ENCODE measurements around the gene MORN1.
"Not testable (repeated sequence)": the region's sequence is repeated elsewhere in the genome, so short reads cannot be mapped to it uniquely, and the experiment has no call there.

MORN1 gene

DNA sequence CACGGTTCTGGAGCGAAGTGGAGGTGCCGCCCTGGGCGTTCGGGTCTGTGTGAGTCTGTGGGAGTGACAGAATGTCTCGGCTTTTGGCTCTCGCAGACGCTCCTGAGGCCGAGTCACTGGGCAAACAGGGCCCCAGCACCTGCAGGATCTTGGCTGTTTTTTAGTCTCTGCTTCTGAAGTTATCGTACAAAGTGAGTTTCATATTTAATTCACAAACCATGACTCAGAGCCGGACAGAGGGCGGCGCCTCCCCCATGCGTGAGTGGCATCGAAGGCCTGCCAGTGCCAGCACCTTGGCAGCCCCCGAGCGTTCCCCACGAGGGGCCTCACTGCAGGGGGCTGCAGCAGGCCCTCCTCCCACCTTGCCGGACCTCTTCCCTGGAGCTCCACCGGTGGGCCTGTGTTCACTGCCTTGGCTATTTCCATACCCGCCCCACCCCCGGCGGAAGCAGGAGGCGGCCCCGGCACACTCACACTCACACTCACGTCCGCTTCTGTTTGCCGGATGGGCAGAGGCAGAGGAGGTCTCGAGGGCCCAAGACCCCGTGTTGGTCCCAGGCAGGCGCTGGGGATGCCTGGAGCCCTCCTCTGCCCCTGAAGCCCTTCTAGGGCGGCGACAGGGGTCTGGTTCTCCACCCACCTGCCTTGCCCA, 56.3 kb downstream of the MORN1 start:
- no peak for FAIRE-seq

DNA sequence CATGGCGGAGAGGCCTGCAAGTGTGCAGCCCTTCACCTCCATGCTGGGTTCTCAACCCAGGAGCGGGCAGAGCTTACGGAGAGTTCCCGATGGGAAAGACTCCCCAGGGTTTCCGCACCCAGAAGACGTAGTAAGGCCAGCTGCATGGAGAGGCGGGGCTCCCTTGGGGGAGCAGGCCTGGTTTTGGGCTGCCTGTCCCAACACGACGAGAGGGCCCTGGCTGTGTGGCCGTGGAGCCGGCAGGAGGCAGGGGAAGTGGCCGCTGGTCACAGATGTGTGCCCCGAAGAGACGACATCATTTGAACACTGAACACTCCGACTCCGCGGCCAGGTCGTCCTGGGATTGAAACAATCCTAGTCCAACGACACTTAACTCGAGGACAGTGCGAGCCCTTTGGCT, 57.0 kb downstream of the MORN1 start:
- no peak for FAIRE-seq

DNA sequence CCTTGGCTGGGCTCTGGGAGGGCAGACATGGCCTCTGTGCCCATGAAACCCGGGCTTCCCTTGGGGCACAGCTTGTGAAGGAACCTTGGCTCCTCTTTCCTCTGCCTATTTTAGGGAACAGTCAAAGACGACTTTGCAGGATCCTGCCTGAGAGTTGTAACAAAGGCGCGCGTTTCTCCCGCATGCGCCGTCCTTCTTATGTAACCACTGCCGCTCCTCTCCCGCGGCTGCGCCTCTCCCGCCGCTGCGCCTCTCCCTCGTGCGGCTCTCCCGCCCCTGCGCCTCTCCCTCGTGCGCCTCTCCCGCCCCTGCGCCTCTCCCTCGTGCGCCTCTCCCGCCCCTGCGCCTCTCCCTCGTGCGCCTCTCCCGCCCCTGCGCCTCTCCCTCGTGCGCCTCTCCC, 59.8 kb downstream of the MORN1 start:
- FAIRE-seq, result not testable (repeated sequence)

DNA sequence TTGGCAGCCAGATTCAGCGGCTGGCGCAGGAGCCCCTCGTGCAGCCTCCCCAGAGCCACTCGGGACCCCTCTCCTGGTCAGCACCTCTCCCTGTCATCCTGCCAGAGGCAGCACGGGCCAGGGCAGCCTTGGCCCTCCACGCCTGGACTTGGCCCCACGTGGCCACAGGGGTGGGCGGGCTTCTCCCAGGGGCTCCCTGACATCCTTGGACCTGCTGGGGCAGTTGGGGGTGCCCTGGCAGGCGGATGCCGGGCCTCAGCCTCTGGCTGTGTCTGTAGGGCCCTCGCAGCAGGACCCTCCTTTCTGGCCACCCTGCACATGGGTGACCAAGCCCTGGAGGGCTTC, 60.2 kb downstream of the MORN1 start:
- FAIRE-seq, result no peak

- FAIRE-seq, result no peak
Measured at GRCh38 chr1:2330519-2331199, 60.7 kb downstream of the MORN1 start.

DNA sequence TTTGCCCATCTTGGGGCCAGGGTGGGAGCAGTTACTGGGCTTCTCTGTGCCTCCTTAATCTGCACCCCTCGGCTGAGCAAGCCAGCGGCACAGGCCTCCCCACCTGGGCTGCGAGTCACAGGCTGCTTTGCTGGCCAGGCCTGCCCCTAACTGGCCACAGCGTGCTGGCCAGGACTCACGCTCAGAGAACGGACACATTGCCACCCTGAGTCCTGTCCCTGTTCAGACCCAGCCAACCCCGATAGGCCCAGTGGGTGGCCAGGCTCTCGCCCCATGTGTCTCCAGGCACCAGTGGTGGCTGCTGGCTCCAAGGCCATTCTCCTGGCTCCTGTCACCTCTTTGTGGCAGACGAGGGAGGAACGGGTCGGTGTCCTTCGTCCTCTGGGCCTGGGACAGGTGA, 61.3 kb downstream of the MORN1 start:
- FAIRE-seq, result no peak

DNA sequence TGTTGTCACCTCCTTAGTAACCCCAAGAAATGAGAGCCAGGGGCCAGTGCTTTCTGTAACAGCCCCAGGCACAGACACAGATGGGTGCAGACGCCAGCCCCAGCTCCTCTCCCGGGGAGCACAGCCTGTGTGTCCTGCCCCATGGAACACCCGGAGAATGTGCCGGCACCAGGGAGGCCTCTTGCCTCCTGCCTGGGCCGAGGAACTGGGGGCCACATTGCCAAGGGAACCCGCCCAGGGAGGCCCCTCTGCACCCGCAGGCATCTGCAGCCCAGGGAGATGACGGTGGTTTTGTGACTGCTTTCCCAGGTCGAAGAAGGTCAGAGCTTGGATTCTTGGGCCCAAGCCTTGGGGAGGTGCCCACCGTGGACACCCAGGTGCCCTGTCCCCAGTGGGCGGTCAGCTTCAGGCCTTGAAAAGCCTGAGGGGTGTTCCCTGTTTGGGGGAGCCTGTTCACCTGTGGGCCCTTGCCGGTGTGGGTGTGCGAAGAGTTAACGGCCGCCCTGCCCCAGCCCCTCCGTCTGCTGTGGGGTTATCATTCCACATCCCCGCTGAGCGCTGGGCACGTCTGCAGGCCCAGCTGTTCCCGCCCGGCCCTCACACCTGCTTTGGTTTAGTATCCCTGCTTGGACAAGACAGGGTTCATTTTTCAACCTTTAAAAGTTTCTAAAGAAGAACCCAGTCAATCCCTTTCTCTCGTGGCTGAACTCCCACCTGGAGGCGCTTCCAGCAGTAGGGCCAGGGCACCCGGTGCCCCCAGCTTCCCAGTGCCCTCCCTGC, 62.5 kb downstream of the MORN1 start:
- no peak for FAIRE-seq

DNA sequence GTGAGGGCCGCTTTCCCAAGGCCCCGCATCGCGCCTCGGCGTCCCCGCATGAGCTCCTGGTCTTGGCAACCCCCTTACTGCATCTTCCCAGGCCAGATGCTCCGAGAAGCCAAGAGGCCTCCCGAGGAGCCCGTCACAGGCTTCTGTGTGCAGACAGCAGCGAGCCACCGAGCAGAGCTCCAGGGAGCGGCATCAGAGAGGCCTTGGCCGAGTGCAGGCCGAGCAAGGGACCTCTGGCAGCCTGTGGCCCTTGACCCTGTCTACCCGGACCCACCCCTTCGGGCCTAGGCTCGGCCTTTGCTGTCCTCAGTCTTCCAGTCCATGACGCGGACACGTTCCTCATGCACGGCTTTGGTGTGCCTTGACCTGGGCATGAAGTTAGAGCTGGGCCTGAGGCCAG, 63.5 kb downstream of the MORN1 start:
- no peak for FAIRE-seq

GRCh38 chr1:2327162-2327561, 64.2 kb downstream of the MORN1 start:
- not testable (repeated sequence) for FAIRE-seq

DNA sequence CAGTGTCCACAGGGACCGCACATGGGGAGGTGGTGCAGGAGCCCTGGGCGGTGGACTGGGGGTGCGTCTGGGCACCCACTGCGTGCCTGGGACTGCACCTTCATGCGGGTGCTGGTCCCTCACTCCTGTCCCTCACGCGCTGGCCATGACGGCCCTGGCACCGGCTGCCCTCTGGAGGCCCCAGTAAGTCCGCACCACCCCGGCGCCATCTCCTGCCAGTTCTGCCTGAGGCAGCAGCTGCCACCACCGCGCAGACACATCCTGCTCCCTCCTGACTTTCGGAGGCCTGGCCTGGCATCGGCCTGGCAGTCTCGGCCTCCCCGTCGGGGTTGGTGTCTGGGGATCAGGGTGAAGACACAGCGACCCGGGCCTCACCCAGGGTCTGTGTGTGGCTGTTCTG, 64.8 kb downstream of the MORN1 start:
- no peak for FAIRE-seq

DNA sequence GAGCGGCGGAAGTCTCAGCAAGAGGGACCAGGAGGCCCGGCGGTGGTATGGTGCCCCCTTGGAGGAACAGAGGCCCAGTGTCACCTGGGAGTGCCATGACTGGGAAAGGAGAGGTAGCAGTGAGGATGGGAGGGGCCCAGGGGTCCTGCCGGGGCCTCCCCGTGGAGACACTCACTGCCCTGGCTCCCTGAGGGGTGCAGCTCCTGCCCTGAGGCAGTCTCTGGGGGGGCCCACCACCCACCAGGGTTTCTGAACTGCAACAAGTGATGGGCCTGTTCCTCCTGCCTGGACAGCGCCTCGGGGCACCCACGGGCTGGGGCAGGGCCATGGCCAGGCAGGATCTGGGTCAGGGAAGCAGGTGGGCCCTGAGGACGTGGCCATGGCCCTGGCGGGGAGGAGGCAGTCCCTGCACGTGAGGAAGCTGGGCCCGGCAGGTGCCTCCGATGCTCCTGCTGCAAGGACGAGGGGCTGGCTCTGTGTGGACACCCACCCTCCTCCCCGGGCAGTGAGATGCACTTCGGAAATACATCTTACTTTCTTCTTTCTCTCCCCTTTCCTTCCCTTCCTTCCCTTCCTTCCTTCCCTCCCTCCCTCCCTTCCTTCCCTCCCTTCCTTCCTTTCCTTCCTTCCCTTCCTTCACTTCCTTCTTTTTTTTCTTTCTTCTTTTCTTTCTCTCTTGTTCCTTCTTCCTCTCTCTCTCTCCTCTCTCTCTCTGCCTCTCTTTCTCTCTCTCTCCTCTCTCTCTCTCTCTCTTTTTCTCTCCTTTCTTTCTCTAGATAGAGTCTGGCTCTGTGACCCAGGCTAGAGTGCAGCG, 66.6 kb downstream of the MORN1 start:
- FAIRE-seq, result no peak

GRCh38 chr1:2323451-2323974, 67.8 kb downstream of the MORN1 start:
- FAIRE-seq, result no peak

GRCh38 chr1:2322581-2323211, 68.7 kb downstream of the MORN1 start:
- no peak for FAIRE-seq

DNA sequence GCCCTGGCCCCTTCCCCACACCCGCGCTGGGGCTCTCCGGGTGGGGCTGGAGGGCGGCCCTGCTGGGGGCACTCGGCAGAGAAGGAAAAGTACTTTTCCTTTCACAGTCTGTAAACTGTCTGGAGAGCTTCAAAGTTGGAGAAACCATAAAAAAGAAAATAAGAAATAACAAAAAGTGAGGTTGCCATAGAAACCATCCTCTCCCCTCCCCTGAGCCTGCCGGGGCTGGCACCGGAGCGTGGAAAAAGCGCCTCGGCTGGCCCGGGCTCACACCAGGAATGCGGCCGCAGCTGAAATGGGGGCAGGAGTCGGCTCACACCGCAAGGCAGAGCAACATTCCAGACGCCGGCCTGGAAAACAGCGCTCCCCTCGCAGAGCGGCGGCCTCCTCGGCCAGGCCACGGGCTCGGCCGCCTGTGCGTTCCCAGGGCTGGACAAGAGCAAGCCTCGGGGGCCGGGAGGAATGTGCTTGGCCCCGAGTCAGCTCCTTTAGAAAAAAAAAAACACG, 69.2 kb downstream of the MORN1 start:
- FAIRE-seq, result no peak

GRCh38 chr1:2320760-2321667, 70.3 kb downstream of the MORN1 start:
- no peak for FAIRE-seq

DNA sequence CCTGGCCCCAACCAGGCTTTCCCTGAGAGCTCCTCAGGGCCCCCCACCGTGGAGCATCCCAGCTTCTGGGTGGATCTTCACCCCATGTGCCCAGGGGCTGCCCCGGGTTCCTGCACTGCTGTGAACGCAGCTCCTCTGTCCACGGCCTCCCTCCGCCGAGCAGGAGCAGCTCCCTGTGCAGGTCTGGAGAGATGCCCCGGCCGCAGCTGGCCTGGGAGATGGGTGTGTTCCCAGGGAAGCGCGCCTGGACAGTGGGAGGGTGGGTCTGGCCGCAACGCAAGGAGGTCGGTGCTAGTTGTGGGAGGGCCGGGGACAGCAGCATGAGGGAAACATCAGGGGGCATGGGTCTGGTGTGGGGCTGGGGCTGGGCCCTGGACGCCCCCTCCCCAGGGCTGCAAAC, 71.3 kb downstream of the MORN1 start:
- FAIRE-seq, result no peak

DNA sequence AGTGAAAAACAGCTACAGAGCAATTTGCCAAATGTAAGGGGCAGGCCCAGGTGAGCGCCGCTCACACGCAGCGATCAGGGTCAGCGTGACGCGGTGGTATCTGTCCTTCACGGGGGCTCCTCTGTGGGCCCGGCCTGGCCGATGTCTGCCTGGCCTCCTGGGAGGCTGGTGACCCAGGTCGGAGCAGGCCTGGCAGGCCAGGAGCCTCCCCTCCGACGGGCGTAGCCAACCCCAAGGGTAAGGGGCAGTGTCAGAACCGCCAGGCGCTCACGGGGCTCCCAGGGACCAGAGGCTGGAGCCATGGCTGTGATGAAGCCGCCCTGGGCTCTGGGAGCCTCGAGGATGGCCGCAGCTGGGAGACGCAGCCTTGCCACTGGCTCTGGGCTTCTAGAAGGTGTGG, 72.1 kb downstream of the MORN1 start:
- no peak for FAIRE-seq

GRCh38 chr1:2318314-2319278, 72.8 kb downstream of the MORN1 start:
- no peak for FAIRE-seq

DNA sequence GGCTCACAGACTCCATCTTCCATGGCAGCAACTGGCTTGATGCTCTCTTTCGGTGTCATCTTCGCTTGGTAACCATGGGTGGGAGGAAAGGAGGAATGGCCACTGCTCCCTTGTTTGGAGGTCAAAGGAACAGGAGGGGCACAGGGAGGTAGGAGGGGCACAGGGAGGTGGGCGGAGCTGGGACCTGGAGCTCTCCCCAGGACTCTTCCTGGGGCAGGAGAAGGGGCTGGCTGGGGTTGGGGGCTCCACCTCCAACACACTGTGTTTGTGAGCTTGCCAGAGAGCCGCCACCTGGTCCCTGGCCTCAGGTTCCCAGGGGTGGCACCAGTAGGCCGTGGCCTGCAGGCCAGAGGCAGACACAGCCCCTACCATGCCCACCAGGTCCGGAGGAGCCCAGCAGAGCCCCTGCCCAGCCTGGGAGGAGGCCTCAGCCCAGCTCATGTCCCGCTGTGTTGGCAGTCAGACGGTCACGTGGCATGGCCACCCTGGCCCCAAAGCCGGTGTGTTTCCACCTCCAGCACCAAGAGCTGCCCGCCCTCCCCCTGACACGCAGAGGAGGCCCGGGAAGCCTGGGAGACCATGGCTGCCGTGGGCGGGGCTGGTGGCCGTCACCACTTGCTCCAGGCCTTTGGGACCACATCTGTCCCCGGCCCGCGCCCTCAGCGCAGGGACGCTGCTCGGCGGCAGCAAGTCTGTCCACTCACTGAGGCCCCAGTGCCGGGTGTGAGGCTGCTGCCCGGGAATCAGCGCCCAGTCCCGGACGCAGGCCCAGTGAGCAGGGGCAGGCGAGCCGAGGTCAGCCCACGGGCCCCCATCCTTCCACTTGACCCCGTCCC, 73.9 kb downstream of the MORN1 start:
- no peak for FAIRE-seq
